ENCODE data around the gene TBX10. TPM values are rescaled to one million over a fixed set of nuclear protein-coding genes. Genes with fewer than 3 reads are reported as not detected.
A peak's percentile ranks its signal among the peaks of the same experiment; 100 is the strongest.

Gene TBX10
- total RNA-seq, 1 experiment from 2014 or later, result not detected

DNA sequence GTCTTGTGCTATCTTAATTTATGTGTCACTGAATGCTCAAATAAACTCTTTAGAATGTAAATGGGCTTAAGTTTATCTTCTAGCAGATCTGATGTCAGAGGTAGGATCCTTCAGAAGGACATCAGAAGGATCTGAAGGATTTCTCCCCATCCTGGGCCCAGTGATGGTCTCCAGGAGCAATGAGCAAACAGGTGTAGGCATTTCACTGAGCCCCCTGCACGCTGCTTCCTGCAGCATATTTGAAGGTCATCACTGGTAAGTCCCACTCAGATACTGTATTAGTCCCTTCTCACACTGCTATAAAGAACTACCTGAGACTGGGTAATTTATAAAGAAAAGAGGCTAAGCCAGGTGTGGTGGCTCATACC, 51.4 kb downstream of the TBX10 start (continued):
- no peak for TF ChIP-seq CBX3 (IDR thresholded peaks at IDR 0.05; ENCODE audit: low read depth)

GRCh38 chr11:67586568-67587250, 52.9 kb downstream of the TBX10 start:
- Histone ChIP-seq H3K9ac (ENCODE audit: low read length) (no peak overlapping the region), H3K79me2 (ENCODE audit: insufficient read depth, low read length) (peaks cover 33% of the 10 kb centered on the region), H3K36me3 (ENCODE audit: control insufficient read depth in 1 of 2, insufficient read depth in 2 of 2, low read length in 2 of 2) (peaks cover 7 to 19% of the 10 kb centered on the region in 2 experiments; a peak in 3 of 4 replicates), H3K27me3 (ENCODE audit: insufficient read depth, low read length) (no peaks in the 10 kb centered on the region), H3K9me3 (ENCODE audit: control insufficient read depth in 1 of 2, insufficient read depth in 1 of 2, low read depth in 1 of 2, low read length in 2 of 2) (no peaks in the 10 kb centered on the region), H3K27ac (ENCODE audit: low read depth, low read length) (no peak overlapping the region), H3K4me2 (ENCODE audit: low read length) (no peak overlapping the region), H4K20me1 (ENCODE audit: insufficient read depth) (peaks cover 2% of the 10 kb centered on the region; the same call in 1 of the 2 replicates), H2AFZ (ENCODE audit: low read depth, low read length, poor library complexity, severe bottlenecking) (no peak overlapping the region), H3K4me1 (ENCODE audit: control insufficient read depth in 1 of 2, insufficient read depth in 2 of 2, low read length in 2 of 2) (peaks cover 17 to 26% of the 10 kb centered on the region in 2 experiments), H3K4me3 (replicated peaks in 1 of 2; ENCODE audit: low read depth in 1 of 2, low read length in 2 of 2) (no peak overlapping the region), H3K9me2 (ENCODE audit: insufficient read depth) (no peaks in the 10 kb centered on the region)
- RAD21 ChIA-PET (ENCODE audit: low non-redundant PET in 1 of 2, low total read pairs in 2 of 2, uncharacterized antibody in 2 of 2, unreplicated experiment in 2 of 2), result no interaction called here
- POLR2A ChIA-PET, result no interaction called here
- no TSS peak for BruUV-seq (replicated peaks)
- intact Hi-C loops (cut with micrococcal nuclease), result no loop called here
- TF ChIP-seq ZFX (IDR thresholded peaks at IDR 0.05) (no peak), ZBTB33 (IDR thresholded peaks at IDR 0.05; ENCODE audit: extremely low read depth, insufficient replicate concordance, low read length) (no peak), EGR1 (IDR thresholded peaks at IDR 0.05; ENCODE audit: low read depth) (no peak), POLR2AphosphoS5 (IDR thresholded peaks at IDR 0.05; ENCODE audit: low read depth, low read length) (peak; percentile 33; the same call in 1 of the 2 replicates), SRF (IDR thresholded peaks at IDR 0.05; ENCODE audit: low read depth) (no peak)
- TF ChIP-seq, protein P1, sequence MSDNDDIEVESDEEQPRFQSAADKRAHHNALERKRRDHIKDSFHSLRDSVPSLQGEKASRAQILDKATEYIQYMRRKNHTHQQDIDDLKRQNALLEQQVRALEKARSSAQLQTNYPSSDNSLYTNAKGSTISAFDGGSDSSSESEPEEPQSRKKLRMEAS (IDR thresholded peaks at IDR 0.05), result no peak
- TF ChIP-seq, protein P2, sequence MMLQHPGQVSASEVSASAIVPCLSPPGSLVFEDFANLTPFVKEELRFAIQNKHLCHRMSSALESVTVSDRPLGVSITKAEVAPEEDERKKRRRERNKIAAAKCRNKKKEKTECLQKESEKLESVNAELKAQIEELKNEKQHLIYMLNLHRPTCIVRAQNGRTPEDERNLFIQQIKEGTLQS (IDR thresholded peaks at IDR 0.05), result no peak
- DNase-seq (ENCODE audit: low read depth, low spot score) (no peak), ATAC-seq (no peak)
- CTCF ChIA-PET, result no interaction called here

All from HCT116 (cell line).